Keratinocyte (primary cell): ENCODE measurements around the gene PLEKHG5.
"Not testable (repeated sequence)": the region's sequence is repeated elsewhere in the genome, so short reads cannot be mapped to it uniquely, and the experiment has no call there.

Experiments used
- EZH2 ChIP-seq: IDR thresholded peaks from one replicate; pipeline ENCODE4 v1.6.1; 2012; ENCODE audit warnings: inconsistent platforms, mild to moderate bottlenecking, low read length, moderate library complexity
- TF ChIP-seq, protein P1 (sequence below), 3 experiments: IDR thresholded peaks in 1 of 3; conservative IDR thresholded peaks in 1 of 3; optimal IDR thresholded peaks in 1 of 3; 2 replicates in 2 of 3; 3 replicates in 1 of 3; pipeline versions ENCODE3 to v1.5.1; 2011; ENCODE audit warnings: low read length in 3 of 3, mild to moderate bottlenecking in 3 of 3, moderate library complexity in 2 of 3, control low read depth in 1 of 3, inconsistent platforms in 1 of 3; ENCODE audit not compliant: insufficient read depth in 2 of 3; ENCODE audit errors: extremely low read depth in 1 of 3

DNA sequence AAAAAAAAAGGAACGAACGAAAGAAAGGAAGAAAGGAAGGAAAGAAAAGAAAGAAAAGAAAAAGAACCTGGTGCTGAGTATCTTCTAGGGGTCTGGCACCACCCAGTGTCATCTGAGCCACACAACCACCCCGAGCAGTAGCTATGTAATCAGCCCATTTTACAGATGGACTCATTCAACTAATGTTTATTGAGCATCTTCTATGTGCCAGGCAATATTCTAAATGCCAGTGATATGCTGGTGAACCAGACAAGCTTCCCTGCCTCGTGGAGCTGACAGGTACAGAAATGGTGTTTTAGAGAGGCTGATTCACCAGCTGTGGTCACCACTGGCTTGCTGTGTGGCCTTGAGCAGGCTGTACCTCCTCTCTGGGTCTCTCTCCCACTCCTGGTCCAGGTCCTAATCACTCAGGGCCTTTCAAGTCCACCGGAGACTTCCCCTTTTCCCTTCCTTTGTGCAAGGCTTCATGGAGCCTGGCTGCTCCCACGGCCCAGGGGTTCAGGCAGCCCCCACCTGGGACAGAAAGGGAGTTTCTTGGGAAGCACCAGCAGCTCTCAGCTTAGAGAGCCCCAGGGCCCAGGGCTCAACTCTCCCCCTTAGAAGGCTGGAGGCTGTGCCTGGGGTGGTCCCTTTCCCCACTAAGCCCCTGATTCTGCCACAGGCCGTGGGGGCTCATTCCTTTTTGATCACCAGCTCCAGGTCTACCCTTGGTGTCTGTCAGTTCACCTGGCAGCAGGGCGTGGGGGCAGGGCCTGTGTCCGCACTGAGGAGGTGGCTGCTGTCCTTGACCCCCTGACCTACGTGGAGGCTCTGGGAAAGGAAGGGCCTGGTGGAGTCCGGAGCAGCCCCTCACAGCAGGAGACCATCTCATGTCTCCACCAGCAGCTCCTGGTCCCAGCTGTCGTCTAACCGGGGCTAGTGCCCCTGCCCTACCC lies 59.6 kb downstream of the PLEKHG5 start:
- TF ChIP-seq, protein P1, sequence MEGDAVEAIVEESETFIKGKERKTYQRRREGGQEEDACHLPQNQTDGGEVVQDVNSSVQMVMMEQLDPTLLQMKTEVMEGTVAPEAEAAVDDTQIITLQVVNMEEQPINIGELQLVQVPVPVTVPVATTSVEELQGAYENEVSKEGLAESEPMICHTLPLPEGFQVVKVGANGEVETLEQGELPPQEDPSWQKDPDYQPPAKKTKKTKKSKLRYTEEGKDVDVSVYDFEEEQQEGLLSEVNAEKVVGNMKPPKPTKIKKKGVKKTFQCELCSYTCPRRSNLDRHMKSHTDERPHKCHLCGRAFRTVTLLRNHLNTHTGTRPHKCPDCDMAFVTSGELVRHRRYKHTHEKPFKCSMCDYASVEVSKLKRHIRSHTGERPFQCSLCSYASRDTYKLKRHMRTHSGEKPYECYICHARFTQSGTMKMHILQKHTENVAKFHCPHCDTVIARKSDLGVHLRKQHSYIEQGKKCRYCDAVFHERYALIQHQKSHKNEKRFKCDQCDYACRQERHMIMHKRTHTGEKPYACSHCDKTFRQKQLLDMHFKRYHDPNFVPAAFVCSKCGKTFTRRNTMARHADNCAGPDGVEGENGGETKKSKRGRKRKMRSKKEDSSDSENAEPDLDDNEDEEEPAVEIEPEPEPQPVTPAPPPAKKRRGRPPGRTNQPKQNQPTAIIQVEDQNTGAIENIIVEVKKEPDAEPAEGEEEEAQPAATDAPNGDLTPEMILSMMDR (optimal IDR thresholded peaks at IDR 0.05 in 1 of 3, IDR thresholded peaks at IDR 0.05 in 1 of 3, conservative IDR thresholded peaks at IDR 0.05 in 1 of 3; ENCODE audit: extremely low read depth in 1 of 3, insufficient read depth in 2 of 3, low read length in 3 of 3) = not testable (repeated sequence)
- TF ChIP-seq EZH2 = not testable (repeated sequence)
